A549 (cell line): ENCODE measurements around the gene MRAS. TPM values are rescaled to one million over a fixed set of nuclear protein-coding genes. Genes with fewer than 3 reads are reported as not detected.

Experiments
- ATAC-seq, 2 experiments: fragments of 200-7000 bp in 1 of 2; fragments of >200 bp in 1 of 2; cut with Nextera tagmentation in 1 of 2; cut with Tn5 transposase in 1 of 2; 3 replicates each; pipeline versions ENCODE4 v1.8.0 to v1.9.1; 2018 to 2020; ENCODE audit warnings: mild to moderate bottlenecking in 1 of 2, moderate library complexity in 1 of 2
- CTCF ChIA-PET: fragments of 300-600 bp; sonication (Branson Sonifier 250); formaldehyde crosslinking; extraction: SDS; loops from one replicate; lab custom pipeline; 2021; ENCODE audit warnings: antibody characterized with exemption, inconsistent platforms; lab: Yijun Ruan, JAX
- POLR2A ChIA-PET: fragments of 350-600 bp; formaldehyde crosslinking; extraction: SDS; loops from one replicate; lab custom pipeline; 2021; ENCODE audit warnings: antibody characterized with exemption, inconsistent platforms; lab: Yijun Ruan, JAX
- DNase-seq, 2 experiments: peaks; one replicate each; pipeline versions ENCODE4 v3.0.0 to v3.0.0-alpha.2; 2011 to 2016; ENCODE audit warnings: low read depth in 1 of 2, low spot score in 1 of 2
- FAIRE-seq: peaks from 2 replicates; lab custom pipeline; 2011; peaks lifted over from hg19 to GRCh38; lab: Jason Lieb, UNC
- H3K27ac ChIP-seq, 2 experiments: fragments of >200 bp; sonication (Bioruptor Twin); formaldehyde crosslinking; 3 replicates each; pipeline ENCODE4 v1.5.1; 2016 to 2017
- H3K4me1 ChIP-seq: fragments of >200 bp; sonication (Bioruptor Twin); formaldehyde crosslinking; 3 replicates; pipeline ENCODE4 v1.6.1; 2016
- H3K4me2 ChIP-seq: fragments of >200 bp; sonication (Bioruptor Twin); formaldehyde crosslinking; 3 replicates; pipeline ENCODE4 v1.6.1; 2016
- H3K4me3 ChIP-seq: fragments of >200 bp; sonication (Bioruptor Twin); formaldehyde crosslinking; 3 replicates; pipeline ENCODE4 v1.5.1; 2016
- H3K9me3 ChIP-seq: fragments of >200 bp; sonication (Bioruptor Twin); formaldehyde crosslinking; 3 replicates; pipeline ENCODE4 v1.6.1; 2016
- ATOH8 ChIP-seq: fragments of 250-450 bp; sonication (Bioruptor Pico); IDR thresholded peaks from 2 replicates; pipeline ENCODE4 v1.5.0; 2020; ENCODE audit warnings: low read depth, mild to moderate bottlenecking, moderate library complexity
- CBX2 ChIP-seq: fragments of 200-600 bp; sonication (generic); IDR thresholded peaks from 2 replicates; pipeline ENCODE4 v1.6.1; 2016; ENCODE audit warnings: low read depth, mild to moderate bottlenecking, borderline replicate concordance
- CTCF ChIP-seq: fragments of >200 bp; sonication (Bioruptor Twin); formaldehyde crosslinking; IDR thresholded peaks from 3 replicates; pipeline ENCODE4 v1.5.1; 2016
- ESRRA ChIP-seq: fragments of 150-350 bp; IDR thresholded peaks from 2 replicates; pipeline ENCODE4 v1.6.1; 2014; ENCODE audit warnings: mild to moderate bottlenecking, low read length, borderline replicate concordance
- HMGXB4 ChIP-seq: fragments of 250-450 bp; sonication (Bioruptor Pico); IDR thresholded peaks from 2 replicates; pipeline ENCODE4 v1.5.0; 2021; ENCODE audit warnings: mild to moderate bottlenecking, moderate library complexity, borderline replicate concordance
- HOXA7 ChIP-seq: fragments of 250-450 bp; sonication (Bioruptor Pico); IDR thresholded peaks from 2 replicates; pipeline ENCODE4 v1.5.0; 2020; ENCODE audit warnings: mild to moderate bottlenecking, moderate library complexity
- KDM1A ChIP-seq: fragments of 200-600 bp; sonication (generic); IDR thresholded peaks from 2 replicates; pipeline ENCODE4 v1.6.1; 2016; ENCODE audit warnings: low read depth, mild to moderate bottlenecking
- MAFK ChIP-seq: fragments of 450-650 bp; IDR thresholded peaks from 2 replicates; pipeline ENCODE4 v1.6.1; 2014; ENCODE audit not compliant: partially characterized antibody
- PHF8 ChIP-seq: fragments of 200-600 bp; sonication (generic); IDR thresholded peaks from 2 replicates; pipeline ENCODE4 v1.6.1; 2016; ENCODE audit warnings: low read depth, mild to moderate bottlenecking, antibody characterized with exemption, moderate library complexity, borderline replicate concordance
- SREBF2 ChIP-seq: fragments of 450-650 bp; IDR thresholded peaks from 2 replicates; pipeline ENCODE4 v1.6.1; 2014; ENCODE audit warnings: mild to moderate bottlenecking, moderate library complexity
- TFCP2L1 ChIP-seq: fragments of 250-450 bp; sonication (Bioruptor Pico); IDR thresholded peaks from 2 replicates; pipeline ENCODE4 v1.5.0; 2021; ENCODE audit warnings: mild to moderate bottlenecking
- USF2 ChIP-seq: fragments of 450-650 bp; IDR thresholded peaks from 2 replicates; pipeline ENCODE4 v1.6.1; 2014; ENCODE audit warnings: antibody characterized with exemption
- ZC3H11A ChIP-seq: fragments of 450-650 bp; IDR thresholded peaks from 2 replicates; pipeline ENCODE4 v1.6.1; 2014; ENCODE audit warnings: antibody characterized with exemption, mild to moderate bottlenecking
- WGBS: methylation state at CpG from one replicate; pipeline ENCODE4 v1.1.6; 2017; ENCODE audit errors: missing lambda C conversion rate; 5-methylcytosine and 5-hydroxymethylcytosine counted together
- polyA plus RNA-seq, 4 experiments: library from polyadenylated mRNA; depleted of rRNA in 3 of 4; stranded (reverse); fragments of >200 nt; fragmentation: RNase III in 1 of 4; extraction: RNeasy Plus Mini Kit Qiagen cat#74134 plus additional on column Dnase treatment in 1 of 4; gene quantifications; 2 replicates in 3 of 4; 3 replicates in 1 of 4; pipeline ENCODE4 v1.2.3, GENCODE V29; 2011 to 2017

The MRAS gene
- polyA plus RNA-seq, 2 of the 4 experiments (the other 2 are of a cell fraction) = 11.2 to 15.0 TPM

- 0 out of 6 replicates have a peak, but pooled peaks of 1 of the 2 experiments have one; percentile 38 for ATAC-seq
- no peak for FAIRE-seq
Measured at GRCh38 chr3:138317687-138318086, 30.7 kb upstream of the MRAS start.

GRCh38 chr3:138323971-138324370 lies 24.4 kb upstream of the MRAS start:
- DNase-seq (no peak), ATAC-seq (no peak), FAIRE-seq (no peak)
- H3K4me3 ChIP-seq = no peak overlapping the region
- CTCF ChIA-PET = no interaction called here
- peaks cover 9% of the 10 kb centered on the region; the same call in 2 of the 3 replicates for H3K4me1 ChIP-seq
- 68% methylated on average over 4 of the region's 4 CpGs for WGBS
- no peaks in the 10 kb centered on the region for H3K9me3 ChIP-seq
- H3K4me2 ChIP-seq = no peak overlapping the region
- no peak overlapping the region for H3K27ac ChIP-seq
- POLR2A ChIA-PET = no interaction called here
- TF ChIP-seq HMGXB4 (CRISPR knock-in tag) = no peak
- TF ChIP-seq ZC3H11A = no peak

More at GRCh38 chr3:138317687-138318086, 30.7 kb upstream of the MRAS start:
- H3K4me1 ChIP-seq = no peaks in the 10 kb centered on the region
- POLR2A ChIA-PET = no interaction called here
- CTCF ChIA-PET = interaction anchor here (0.5 kb wide), 1 partner anchor 384 kb away, joined by 3 read pairs; no protein-coding TSS in a partner anchor
- no peak for DNase-seq
- TF ChIP-seq ESRRA = no peak
- TF ChIP-seq USF2 = no peak
- no peak for TF ChIP-seq ATOH8
- TF ChIP-seq MAFK = no peak
- no peak for TF ChIP-seq TFCP2L1
- TF ChIP-seq CBX2 = no peak
- TF ChIP-seq PHF8 = no peak
- no peak overlapping the region for H3K4me3 ChIP-seq
- H3K4me2 ChIP-seq = no peak overlapping the region
- H3K9me3 ChIP-seq = no peaks in the 10 kb centered on the region
- 57% methylated on average over 1 of the region's 1 CpG for WGBS
- no peak overlapping the region for H3K27ac ChIP-seq

GRCh38 chr3:138325990-138326389 lies 22.4 kb upstream of the MRAS start:
- no peak for DNase-seq
- no peak for FAIRE-seq
- CTCF ChIA-PET = no interaction called here
- Histone ChIP-seq H3K9me3 (no peaks in the 10 kb centered on the region), H3K4me2 (no peak overlapping the region), H3K4me1 (peaks cover 9% of the 10 kb centered on the region; the same call in 2 of the 3 replicates), H3K27ac (no peak overlapping the region), H3K4me3 (no peak overlapping the region)
- TF ChIP-seq HOXA7 (CRISPR knock-in tag) = no peak
- POLR2A ChIA-PET = no interaction called here
- ATAC-seq = no peak

- TF ChIP-seq KDM1A (no peak), SREBF2 (no peak), CTCF (no peak)
- Histone ChIP-seq H3K27ac (no peak overlapping the region), H3K4me2 (no peak overlapping the region), H3K4me3 (no peak overlapping the region), H3K4me1 (peaks cover 9% of the 10 kb centered on the region; the same call in 2 of the 3 replicates), H3K9me3 (no peaks in the 10 kb centered on the region)
- ATAC-seq (no peak), DNase-seq (no peak), FAIRE-seq (no peak)
- POLR2A ChIA-PET = no interaction called here
- 88% methylated on average over 11 of the region's 12 CpGs for WGBS
- CTCF ChIA-PET = interaction anchor here (0.7 to 0.9 kb wide), 2 partner anchors 21 to 464 kb away, joined by 3 read pairs; no protein-coding TSS in a partner anchor
Measured at GRCh38 chr3:138326866-138327595, 21.3 kb upstream of the MRAS start.
